ENCODE results near the gene NKX6-2.

NKX6-2 gene

DNA sequence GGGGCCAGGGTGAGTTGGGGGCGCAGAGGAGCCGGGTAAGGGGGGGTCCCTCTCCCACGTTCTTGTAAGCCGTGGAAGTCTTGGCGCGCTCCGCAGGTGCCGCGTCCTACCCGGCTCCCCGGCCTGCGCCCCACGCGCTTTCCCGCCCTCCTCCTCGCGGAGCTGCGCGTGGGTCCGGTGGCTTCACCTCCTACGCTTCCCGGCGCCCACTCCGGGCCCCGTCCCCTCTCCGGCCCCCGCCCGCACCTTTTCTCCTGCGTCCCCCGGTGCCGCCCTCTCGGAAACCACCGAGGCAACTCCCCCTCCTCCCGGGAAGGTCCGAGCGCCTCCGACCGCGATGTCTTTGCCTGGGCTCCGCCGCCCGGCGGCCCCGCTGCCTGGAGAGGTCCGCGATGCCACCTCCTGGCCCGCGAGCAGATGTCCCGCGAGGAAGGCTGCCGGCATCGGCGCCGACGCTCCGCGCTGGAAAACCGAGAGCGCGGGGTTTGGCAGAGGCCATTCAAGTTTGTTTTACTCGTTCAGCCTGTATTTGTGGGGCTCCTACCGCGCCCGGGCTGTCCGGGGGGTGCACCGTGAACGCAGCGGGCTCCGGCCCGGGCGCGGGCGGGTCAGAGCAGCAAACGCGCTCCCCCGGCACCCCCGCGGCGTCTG is 2.4 kb upstream of the NKX6-2 start:
- Histone ChIP-seq H3K9me3 (ENCODE audit: control insufficient read depth in 2 of 2, low read length in 2 of 2) (no peaks in the 10 kb centered on the region), H3K27ac (ENCODE audit: low read depth in 2 of 2, low read length in 2 of 2) (no peak overlapping the region), H3K4me1 (ENCODE audit: control insufficient read depth in 2 of 2, insufficient read depth in 2 of 2, low read length in 2 of 2) (peaks cover 3 to 6% of the 10 kb centered on the region in 2 donors), H3K27me3 (ENCODE audit: control insufficient read depth in 2 of 2, insufficient read depth in 2 of 2, low read length in 2 of 2) (peaks cover 3 to 8% of the 10 kb centered on the region in 2 donors), H3K9ac (ENCODE audit: low read depth in 1 of 2, low read length in 2 of 2) (no peak overlapping the region), H3K36me3 (ENCODE audit: control insufficient read depth in 2 of 2, insufficient read depth in 2 of 2, low read length in 2 of 2) (peaks cover 0 to 3% of the 10 kb centered on the region in 2 donors), H3K4me3 (ENCODE audit: low read length in 2 of 2) (no peak overlapping the region)

DNA sequence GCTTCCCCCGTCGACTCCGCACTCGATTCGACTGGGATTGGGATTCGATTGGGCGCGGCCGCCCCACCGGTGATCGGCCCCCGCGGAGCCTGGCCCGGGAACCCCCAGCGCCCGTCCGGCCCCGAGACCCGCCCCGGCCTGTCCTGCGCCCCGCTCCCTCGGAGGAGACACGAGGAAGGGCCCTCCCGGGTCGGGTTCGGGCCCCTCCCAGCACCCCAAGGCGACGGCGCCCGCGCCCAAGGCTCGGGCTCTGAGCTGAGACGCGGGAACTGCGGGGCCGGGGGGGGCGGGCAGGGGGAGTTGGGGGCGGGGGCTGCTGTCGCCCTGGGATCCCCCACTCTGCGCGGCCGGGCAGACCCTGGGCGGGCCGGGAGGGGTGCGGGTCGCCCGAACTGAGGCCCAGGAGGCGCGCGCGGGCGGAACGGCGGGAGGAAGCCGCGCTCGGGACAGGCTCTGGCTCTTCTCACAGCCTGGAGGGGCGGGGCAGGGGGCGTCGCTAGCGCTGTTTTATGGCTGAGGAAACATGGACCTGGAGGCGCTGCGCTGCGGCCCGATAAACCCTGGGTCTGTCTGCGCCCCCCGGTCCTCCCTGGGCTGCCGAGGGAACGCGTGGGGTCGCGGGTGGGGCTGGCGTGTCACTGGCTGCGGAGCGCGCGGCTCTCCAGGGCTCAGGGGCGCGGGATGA is 1.7 kb upstream of the NKX6-2 start:
- Histone ChIP-seq H3K4me1 (ENCODE audit: control insufficient read depth in 2 of 2, insufficient read depth in 2 of 2, low read length in 2 of 2) (peaks cover 3 to 6% of the 10 kb centered on the region in 2 donors), H3K9ac (ENCODE audit: low read depth in 1 of 2, low read length in 2 of 2) (no peak overlapping the region), H3K27ac (ENCODE audit: low read depth in 2 of 2, low read length in 2 of 2) (no peak overlapping the region), H3K4me3 (ENCODE audit: low read length in 2 of 2) (no peak overlapping the region), H3K27me3 (ENCODE audit: control insufficient read depth in 2 of 2, insufficient read depth in 2 of 2, low read length in 2 of 2) (peaks cover 3 to 8% of the 10 kb centered on the region in 2 donors), H3K36me3 (ENCODE audit: control insufficient read depth in 2 of 2, insufficient read depth in 2 of 2, low read length in 2 of 2) (peaks cover 0 to 6% of the 10 kb centered on the region in 2 donors), H3K9me3 (ENCODE audit: control insufficient read depth in 2 of 2, low read length in 2 of 2) (no peaks in the 10 kb centered on the region)

DNA sequence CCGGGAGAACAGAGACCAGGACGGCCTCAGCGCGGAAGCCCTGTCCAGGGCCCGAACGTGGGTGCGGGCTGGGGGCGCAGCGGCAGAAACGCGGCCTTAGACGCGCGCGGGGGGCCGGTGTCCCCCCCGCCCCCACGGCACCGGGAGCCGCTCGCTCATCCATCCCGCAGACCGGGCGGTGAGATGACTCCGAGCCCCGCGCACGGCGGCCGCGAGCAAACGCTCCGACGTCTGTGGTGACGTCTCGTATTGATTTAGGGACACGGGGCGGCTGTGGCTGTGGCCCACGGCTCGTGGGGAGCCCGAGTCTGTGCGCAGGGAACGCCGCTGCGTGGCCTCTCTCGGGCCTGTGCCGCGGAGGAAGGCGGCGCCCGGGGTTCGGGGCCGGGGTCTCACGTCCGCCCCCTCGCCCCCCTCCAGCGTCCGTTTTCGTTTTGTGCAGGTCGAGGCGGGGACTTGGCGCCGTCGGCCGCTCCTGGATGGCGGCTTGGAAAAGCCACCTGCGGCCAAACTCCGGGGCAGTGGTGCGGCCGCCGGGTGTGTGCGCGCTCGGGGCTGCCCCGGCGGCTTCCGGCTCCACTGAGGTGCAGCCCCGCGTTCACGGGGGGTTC is 1.0 kb upstream of the NKX6-2 start:
- peak overlapping the region in 1 of 2 donors; percentile 30 for H3K4me3 ChIP-seq (ENCODE audit: low read length in 2 of 2)
- H3K4me1 ChIP-seq (ENCODE audit: control insufficient read depth in 2 of 2, insufficient read depth in 2 of 2, low read length in 2 of 2), result peaks cover 3 to 6% of the 10 kb centered on the region in 2 donors
- no peak overlapping the region for H3K9ac ChIP-seq (ENCODE audit: low read depth in 1 of 2, low read length in 2 of 2)
- no peaks in the 10 kb centered on the region for H3K9me3 ChIP-seq (ENCODE audit: control insufficient read depth in 2 of 2, low read length in 2 of 2)
- H3K36me3 ChIP-seq (ENCODE audit: control insufficient read depth in 2 of 2, insufficient read depth in 2 of 2, low read length in 2 of 2), result peaks cover 0 to 6% of the 10 kb centered on the region in 2 donors
- peaks cover 3 to 8% of the 10 kb centered on the region in 2 donors for H3K27me3 ChIP-seq (ENCODE audit: control insufficient read depth in 2 of 2, insufficient read depth in 2 of 2, low read length in 2 of 2)
- no peak overlapping the region for H3K27ac ChIP-seq (ENCODE audit: low read depth in 2 of 2, low read length in 2 of 2)

DNA sequence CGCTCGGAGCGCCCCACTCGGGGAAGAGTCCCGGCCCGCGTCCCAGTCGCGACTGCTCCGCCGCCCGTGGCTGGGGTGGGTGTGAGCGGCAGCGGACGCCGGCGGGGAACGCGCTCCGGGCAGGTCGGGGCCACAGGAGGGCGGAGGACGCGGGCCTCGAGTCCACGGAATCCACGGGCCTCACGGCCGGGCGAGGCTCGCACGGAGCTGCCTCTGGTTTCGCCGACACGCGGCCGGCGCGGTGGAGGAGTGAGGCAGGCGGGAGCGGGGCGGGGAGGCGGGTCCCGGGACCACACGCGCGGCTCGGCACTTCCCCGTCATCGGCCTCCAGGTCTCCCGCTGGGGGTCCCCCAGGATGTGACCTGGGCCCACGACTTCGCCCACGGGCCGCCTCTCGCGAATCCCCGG is 533 bp upstream of the NKX6-2 start:
- Histone ChIP-seq H3K27ac (ENCODE audit: low read depth in 2 of 2, low read length in 2 of 2) (no peak overlapping the region), H3K36me3 (ENCODE audit: control insufficient read depth in 2 of 2, insufficient read depth in 2 of 2, low read length in 2 of 2) (peaks cover 3 to 9% of the 10 kb centered on the region in 2 donors), H3K9ac (ENCODE audit: low read depth in 1 of 2, low read length in 2 of 2) (no peak overlapping the region), H3K4me3 (ENCODE audit: low read length in 2 of 2) (peak overlapping the region in 1 of 2 donors; percentile 30), H3K9me3 (ENCODE audit: control insufficient read depth in 2 of 2, low read length in 2 of 2) (no peaks in the 10 kb centered on the region), H3K4me1 (ENCODE audit: control insufficient read depth in 2 of 2, insufficient read depth in 2 of 2, low read length in 2 of 2) (peaks cover 3 to 6% of the 10 kb centered on the region in 2 donors), H3K27me3 (ENCODE audit: control insufficient read depth in 2 of 2, insufficient read depth in 2 of 2, low read length in 2 of 2) (peaks cover 3 to 8% of the 10 kb centered on the region in 2 donors)

DNA sequence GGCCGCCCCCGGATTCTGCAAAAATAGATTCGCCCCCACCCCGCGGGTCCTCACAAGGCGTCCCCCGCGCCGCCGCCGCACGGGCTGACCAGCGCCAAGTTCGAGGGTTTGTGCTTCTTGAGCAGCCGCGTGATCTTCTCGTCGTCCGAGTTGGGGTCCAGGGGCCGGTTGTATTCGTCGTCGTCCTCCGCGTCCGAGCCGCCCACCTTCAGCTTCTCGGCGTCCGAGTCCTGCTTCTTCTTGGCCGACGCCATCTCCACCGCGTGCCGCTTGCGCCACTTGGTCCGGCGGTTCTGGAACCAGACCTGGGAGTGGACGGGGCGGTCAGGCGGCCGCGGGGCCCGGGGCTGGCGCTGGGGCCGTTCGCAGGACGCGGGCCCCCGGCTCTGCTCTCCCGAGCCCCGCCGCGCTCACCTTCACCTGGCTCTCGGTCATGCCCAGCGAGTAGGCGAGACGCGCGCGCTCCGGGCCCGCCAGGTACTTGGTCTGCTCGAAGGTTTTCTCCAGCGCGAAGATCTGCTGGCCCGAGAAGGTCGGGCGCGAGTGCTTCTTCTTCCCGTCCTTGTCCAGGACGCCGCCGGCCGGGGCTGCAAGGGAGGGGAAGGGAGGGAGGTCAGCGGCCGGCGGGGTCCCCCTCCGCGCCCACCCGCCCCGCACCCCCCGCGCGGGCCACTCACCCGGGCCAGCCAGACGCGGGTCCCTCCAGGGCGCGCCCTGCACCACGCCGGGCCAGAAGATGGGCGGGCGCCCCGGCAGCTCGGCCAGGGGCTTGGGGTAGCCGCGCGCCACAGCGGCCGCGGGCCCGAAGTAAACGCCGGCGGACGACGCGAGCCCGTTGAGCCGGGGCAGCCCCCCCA is 853 bp downstream of the NKX6-2 start:
- Histone ChIP-seq H3K4me1 (ENCODE audit: control insufficient read depth in 2 of 2, insufficient read depth in 2 of 2, low read length in 2 of 2) (peaks cover 3 to 6% of the 10 kb centered on the region in 2 donors), H3K4me3 (ENCODE audit: low read length in 2 of 2) (no peak overlapping the region), H3K9me3 (ENCODE audit: control insufficient read depth in 2 of 2, low read length in 2 of 2) (no peaks in the 10 kb centered on the region), H3K27me3 (ENCODE audit: control insufficient read depth in 2 of 2, insufficient read depth in 2 of 2, low read length in 2 of 2) (peaks cover 3 to 5% of the 10 kb centered on the region in 2 donors), H3K27ac (ENCODE audit: low read depth in 2 of 2, low read length in 2 of 2) (no peak overlapping the region), H3K36me3 (ENCODE audit: control insufficient read depth in 2 of 2, insufficient read depth in 2 of 2, low read length in 2 of 2) (peaks cover 4 to 9% of the 10 kb centered on the region in 2 donors), H3K9ac (ENCODE audit: low read depth in 1 of 2, low read length in 2 of 2) (no peak overlapping the region)

DNA sequence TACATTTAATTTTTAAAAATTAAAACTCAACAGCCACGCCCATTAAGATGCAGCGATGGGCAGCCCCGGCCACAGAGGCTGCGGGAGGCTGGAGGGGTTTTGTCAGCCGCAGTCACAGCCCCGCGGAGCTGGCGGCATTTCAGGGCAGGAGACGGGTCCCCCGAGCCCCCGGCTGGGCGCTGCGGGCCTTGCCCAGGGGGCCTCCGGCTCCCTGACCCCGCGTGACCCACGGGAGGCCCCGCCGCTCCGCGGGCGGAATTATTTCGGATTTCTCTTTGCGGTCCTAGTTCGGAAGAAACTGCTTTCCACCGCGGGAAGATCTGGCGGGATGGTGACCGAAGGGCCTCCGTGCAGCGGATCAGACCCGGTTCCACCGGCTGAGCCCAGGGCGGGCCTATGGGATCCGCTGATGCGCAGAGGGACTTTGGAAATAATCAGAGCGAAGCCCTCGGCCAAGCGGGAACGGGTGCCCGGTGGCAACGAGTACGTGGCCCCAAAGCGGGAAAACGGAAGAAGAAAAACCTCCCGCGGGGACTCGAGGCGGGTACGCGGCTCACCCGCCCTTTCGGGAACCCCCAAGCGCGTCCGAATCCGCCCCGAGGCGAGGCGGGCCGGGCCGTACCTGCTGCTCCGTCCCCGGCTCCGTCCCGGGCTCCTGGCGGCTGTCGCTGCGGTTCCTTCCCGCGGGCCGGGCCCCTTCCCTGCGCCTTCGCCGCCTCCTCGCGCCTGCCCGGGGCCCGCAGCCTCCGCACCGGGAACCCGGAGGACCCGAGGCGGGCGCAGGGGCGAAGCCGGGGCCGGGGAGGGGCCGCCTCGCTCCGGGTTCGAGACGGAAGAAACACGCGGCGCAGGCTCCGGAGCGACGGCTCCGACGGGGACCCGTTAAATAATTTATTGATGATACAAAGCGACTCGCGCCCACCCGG is 1.7 kb downstream of the NKX6-2 start:
- H3K27ac ChIP-seq (ENCODE audit: low read depth in 2 of 2, low read length in 2 of 2), result no peak overlapping the region
- H3K9ac ChIP-seq (ENCODE audit: low read depth in 1 of 2, low read length in 2 of 2), result no peak overlapping the region
- H3K27me3 ChIP-seq (ENCODE audit: control insufficient read depth in 2 of 2, insufficient read depth in 2 of 2, low read length in 2 of 2), result peaks cover 3 to 4% of the 10 kb centered on the region in 2 donors
- H3K9me3 ChIP-seq (ENCODE audit: control insufficient read depth in 2 of 2, low read length in 2 of 2), result no peaks in the 10 kb centered on the region
- peaks cover 3 to 6% of the 10 kb centered on the region in 2 donors for H3K4me1 ChIP-seq (ENCODE audit: control insufficient read depth in 2 of 2, insufficient read depth in 2 of 2, low read length in 2 of 2)
- peaks cover 4 to 9% of the 10 kb centered on the region in 2 donors for H3K36me3 ChIP-seq (ENCODE audit: control insufficient read depth in 2 of 2, insufficient read depth in 2 of 2, low read length in 2 of 2)
- H3K4me3 ChIP-seq (ENCODE audit: low read length in 2 of 2), result no peak overlapping the region

DNA sequence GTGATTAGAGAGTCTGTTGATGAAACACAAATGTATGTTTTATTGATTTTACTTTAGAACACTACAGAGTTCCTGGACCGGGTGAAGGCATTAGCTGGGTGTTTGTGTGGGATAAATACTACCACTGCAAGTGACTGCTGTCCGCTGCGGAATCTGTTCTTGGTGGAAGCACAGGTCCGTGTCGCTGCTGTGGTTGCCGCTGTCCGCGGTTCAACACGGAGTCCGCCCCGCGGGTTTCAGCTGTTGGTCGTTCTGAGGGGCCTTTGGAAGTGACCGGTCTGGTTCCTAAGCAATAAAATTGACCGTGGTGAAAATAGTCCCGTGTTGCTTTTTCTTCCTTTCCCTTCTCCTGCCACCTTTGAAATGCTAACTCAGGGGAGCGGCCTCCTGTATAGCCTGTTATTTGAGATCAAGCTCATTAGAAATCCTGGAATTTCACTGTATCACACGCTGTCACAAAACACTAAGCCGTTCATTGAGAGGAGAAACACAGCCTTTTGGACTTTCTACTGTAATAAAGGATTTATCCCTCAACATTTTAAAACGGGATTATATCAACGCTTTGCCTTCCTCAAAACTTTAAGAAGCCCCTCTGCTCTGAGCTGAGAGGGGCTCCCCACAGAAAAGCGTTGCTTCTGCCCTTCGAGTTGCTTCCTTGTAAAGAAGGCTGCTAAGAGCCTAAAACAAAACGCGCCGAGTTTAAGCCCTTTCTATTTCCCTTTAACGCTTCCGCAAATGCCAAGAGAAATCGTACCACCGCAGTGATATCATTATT is 2.6 kb downstream of the NKX6-2 start:
- Histone ChIP-seq H3K4me3 (ENCODE audit: low read length in 2 of 2) (no peak overlapping the region), H3K27me3 (ENCODE audit: control insufficient read depth in 2 of 2, insufficient read depth in 2 of 2, low read length in 2 of 2) (peaks cover 3 to 4% of the 10 kb centered on the region in 2 donors)

DNA sequence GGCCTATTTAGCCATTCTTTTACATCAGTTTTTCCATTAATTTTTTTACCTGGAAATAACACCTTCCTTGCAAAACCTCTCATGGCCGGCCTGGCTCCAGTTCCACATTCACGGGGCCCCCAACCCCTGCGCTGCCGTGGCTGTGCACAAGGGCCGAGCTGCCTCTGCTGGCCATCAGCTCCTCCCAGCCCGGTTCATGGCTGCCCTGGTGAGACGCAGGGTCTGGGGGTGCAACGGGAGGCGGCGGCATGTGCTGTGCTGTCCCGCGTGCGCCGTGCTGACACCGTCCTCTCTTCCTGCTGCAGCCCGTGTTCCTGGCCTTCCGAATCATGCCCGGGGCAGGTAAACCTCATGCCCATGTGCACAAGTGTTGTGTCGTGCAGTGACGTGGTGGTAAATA is 4.4 kb downstream of the NKX6-2 start:
- Histone ChIP-seq H3K4me1 (ENCODE audit: control insufficient read depth in 2 of 2, insufficient read depth in 2 of 2, low read length in 2 of 2) (peaks cover under 1 to 3% of the 10 kb centered on the region in 2 donors), H3K9me3 (ENCODE audit: control insufficient read depth in 2 of 2, low read length in 2 of 2) (no peaks in the 10 kb centered on the region), H3K27ac (ENCODE audit: low read depth in 2 of 2, low read length in 2 of 2) (no peak overlapping the region), H3K27me3 (ENCODE audit: control insufficient read depth in 2 of 2, insufficient read depth in 2 of 2, low read length in 2 of 2) (peaks cover under 1 to 3% of the 10 kb centered on the region in 2 donors), H3K36me3 (ENCODE audit: control insufficient read depth in 2 of 2, insufficient read depth in 2 of 2, low read length in 2 of 2) (peaks cover 4 to 11% of the 10 kb centered on the region in 2 donors), H3K4me3 (ENCODE audit: low read length in 2 of 2) (no peak overlapping the region), H3K9ac (ENCODE audit: low read depth in 1 of 2, low read length in 2 of 2) (no peak overlapping the region)

More for the DNA sequence above, 2.6 kb downstream of the NKX6-2 start:
- peaks cover 4 to 11% of the 10 kb centered on the region in 2 donors for H3K36me3 ChIP-seq (ENCODE audit: control insufficient read depth in 2 of 2, insufficient read depth in 2 of 2, low read length in 2 of 2)
- H3K9ac ChIP-seq (ENCODE audit: low read depth in 1 of 2, low read length in 2 of 2), result no peak overlapping the region
- H3K9me3 ChIP-seq (ENCODE audit: control insufficient read depth in 2 of 2, low read length in 2 of 2), result no peaks in the 10 kb centered on the region
- H3K27ac ChIP-seq (ENCODE audit: low read depth in 2 of 2, low read length in 2 of 2), result no peak overlapping the region
- peaks cover 3 to 6% of the 10 kb centered on the region in 2 donors for H3K4me1 ChIP-seq (ENCODE audit: control insufficient read depth in 2 of 2, insufficient read depth in 2 of 2, low read length in 2 of 2)
